GM19395 (cell line): Measurements from ENCODE around the gene ADAMTS1.

Source experiments
- ATAC-seq: cut with Tn5 transposase; IDR thresholded peaks from one replicate; pipeline ENCODE4 v1.9.1; 2021; ENCODE audit warnings: mild to moderate bottlenecking, moderate library complexity; ENCODE audit not compliant: unreplicated experiment

Gene ADAMTS1

GRCh38 chr21:26788790-26789189 lies 56.4 kb downstream of the ADAMTS1 start:
- ATAC-seq, result no peak
